ENCODE measurements around the gene NEDD4.
"Not testable (repeated sequence)": the region's sequence is repeated elsewhere in the genome, so short reads cannot be mapped to it uniquely, and the experiment has no call there.

Gene NEDD4

GRCh38 chr15:55952501-55953274, 40.7 kb downstream of the NEDD4 start:
- H3K4me3 Mint-ChIP-seq, H3K9me3 Mint-ChIP-seq, H3K27ac Mint-ChIP-seq, H3K4me1 Mint-ChIP-seq, H3K36me3 Mint-ChIP-seq, H3K27me3 Mint-ChIP-seq: not testable (repeated sequence)

GRCh38 chr15:55944606-55945005, 48.8 kb downstream of the NEDD4 start:
- not testable (repeated sequence) for H3K9me3 Mint-ChIP-seq, H3K27me3 Mint-ChIP-seq, H3K4me1 Mint-ChIP-seq, H3K27ac Mint-ChIP-seq, H3K4me3 Mint-ChIP-seq
- H3K36me3 Mint-ChIP-seq = peaks cover 13% of the 10 kb centered on the region

- Mint-ChIP-seq H3K27me3 (no peaks in the 10 kb centered on the region), H3K4me3 (no peak overlapping the region), H3K4me1 (no peaks in the 10 kb centered on the region), H3K9me3 (peaks cover 19% of the 10 kb centered on the region), H3K27ac (peak overlapping the region; percentile 68), H3K36me3 (peaks cover 20% of the 10 kb centered on the region)
Measured at GRCh38 chr15:55942332-55942731, 51.1 kb downstream of the NEDD4 start.

GRCh38 chr15:55937040-55937439, 56.4 kb downstream of the NEDD4 start:
- H3K27ac Mint-ChIP-seq = no peak overlapping the region
- H3K4me1 Mint-ChIP-seq = peaks cover 3% of the 10 kb centered on the region
- peaks cover 11% of the 10 kb centered on the region for H3K36me3 Mint-ChIP-seq
- H3K9me3 Mint-ChIP-seq = peaks cover 9% of the 10 kb centered on the region
- H3K27me3 Mint-ChIP-seq = no peaks in the 10 kb centered on the region
- no peak overlapping the region for H3K4me3 Mint-ChIP-seq

- Mint-ChIP-seq H3K27me3 (no peaks in the 10 kb centered on the region), H3K4me3 (no peak overlapping the region), H3K4me1 (no peaks in the 10 kb centered on the region), H3K27ac (no peak overlapping the region), H3K36me3 (peaks cover 2% of the 10 kb centered on the region), H3K9me3 (no peaks in the 10 kb centered on the region)
Measured at GRCh38 chr15:55928955-55929354, 64.5 kb downstream of the NEDD4 start.

GRCh38 chr15:55921744-55922143, 71.7 kb downstream of the NEDD4 start:
- H3K9me3 Mint-ChIP-seq = no peaks in the 10 kb centered on the region
- no peaks in the 10 kb centered on the region for H3K36me3 Mint-ChIP-seq
- H3K4me3 Mint-ChIP-seq = no peak overlapping the region
- no peaks in the 10 kb centered on the region for H3K27me3 Mint-ChIP-seq
- H3K4me1 Mint-ChIP-seq = no peaks in the 10 kb centered on the region
- H3K27ac Mint-ChIP-seq = no peak overlapping the region

GRCh38 chr15:55917881-55918296, 75.5 kb downstream of the NEDD4 start:
- H3K36me3 Mint-ChIP-seq = no peaks in the 10 kb centered on the region
- no peaks in the 10 kb centered on the region for H3K9me3 Mint-ChIP-seq
- H3K27me3 Mint-ChIP-seq = no peaks in the 10 kb centered on the region
- H3K27ac Mint-ChIP-seq = no peak overlapping the region
- no peak overlapping the region for H3K4me3 Mint-ChIP-seq
- no peaks in the 10 kb centered on the region for H3K4me1 Mint-ChIP-seq

GRCh38 chr15:55916666-55917409, 76.6 kb downstream of the NEDD4 start:
- peak overlapping the region; percentile 36 for H3K27ac Mint-ChIP-seq
- H3K4me3 Mint-ChIP-seq = no peak overlapping the region
- no peaks in the 10 kb centered on the region for H3K9me3 Mint-ChIP-seq
- no peaks in the 10 kb centered on the region for H3K4me1 Mint-ChIP-seq
- H3K27me3 Mint-ChIP-seq = no peaks in the 10 kb centered on the region
- H3K36me3 Mint-ChIP-seq = no peaks in the 10 kb centered on the region

GRCh38 chr15:55915876-55916567, 77.4 kb downstream of the NEDD4 start:
- Mint-ChIP-seq H3K9me3 (no peaks in the 10 kb centered on the region), H3K4me3 (no peak overlapping the region), H3K27me3 (no peaks in the 10 kb centered on the region), H3K36me3 (no peaks in the 10 kb centered on the region), H3K4me1 (no peaks in the 10 kb centered on the region), H3K27ac (no peak overlapping the region)

- Mint-ChIP-seq H3K4me1 (no peaks in the 10 kb centered on the region), H3K9me3 (no peaks in the 10 kb centered on the region)
Measured at GRCh38 chr15:55915221-55915620, 78.2 kb downstream of the NEDD4 start.

GRCh38 chr15:55914446-55914845, 79.0 kb downstream of the NEDD4 start:
- no peaks in the 10 kb centered on the region for H3K36me3 Mint-ChIP-seq
- H3K9me3 Mint-ChIP-seq = no peaks in the 10 kb centered on the region
- H3K4me3 Mint-ChIP-seq = no peak overlapping the region
- no peaks in the 10 kb centered on the region for H3K27me3 Mint-ChIP-seq
- no peak overlapping the region for H3K27ac Mint-ChIP-seq
- no peaks in the 10 kb centered on the region for H3K4me1 Mint-ChIP-seq

More at GRCh38 chr15:55915221-55915620, 78.2 kb downstream of the NEDD4 start:
- H3K4me3 Mint-ChIP-seq = no peak overlapping the region
- no peak overlapping the region for H3K27ac Mint-ChIP-seq
- H3K36me3 Mint-ChIP-seq = no peaks in the 10 kb centered on the region
- H3K27me3 Mint-ChIP-seq = no peaks in the 10 kb centered on the region

GRCh38 chr15:55912982-55913381, 80.4 kb downstream of the NEDD4 start:
- Mint-ChIP-seq H3K27me3 (no peaks in the 10 kb centered on the region), H3K36me3 (no peaks in the 10 kb centered on the region), H3K9me3 (no peaks in the 10 kb centered on the region), H3K4me3 (no peak overlapping the region), H3K27ac (no peak overlapping the region), H3K4me1 (no peaks in the 10 kb centered on the region)

GRCh38 chr15:55909036-55909811, 84.2 kb downstream of the NEDD4 start:
- Mint-ChIP-seq H3K36me3 (no peaks in the 10 kb centered on the region), H3K4me1 (no peaks in the 10 kb centered on the region), H3K4me3 (no peak overlapping the region), H3K27me3 (no peaks in the 10 kb centered on the region), H3K27ac (no peak overlapping the region), H3K9me3 (no peaks in the 10 kb centered on the region)

- H3K36me3 Mint-ChIP-seq = no peaks in the 10 kb centered on the region
- H3K4me1 Mint-ChIP-seq = no peaks in the 10 kb centered on the region
- H3K27me3 Mint-ChIP-seq = no peaks in the 10 kb centered on the region
- H3K4me3 Mint-ChIP-seq = no peak overlapping the region
- no peaks in the 10 kb centered on the region for H3K9me3 Mint-ChIP-seq
- no peak overlapping the region for H3K27ac Mint-ChIP-seq
Measured at GRCh38 chr15:55907797-55908196, 85.6 kb downstream of the NEDD4 start.

- Mint-ChIP-seq H3K36me3 (no peaks in the 10 kb centered on the region), H3K4me3 (no peak overlapping the region), H3K4me1 (no peaks in the 10 kb centered on the region), H3K27ac (no peak overlapping the region), H3K9me3 (no peaks in the 10 kb centered on the region), H3K27me3 (no peaks in the 10 kb centered on the region)
Measured at GRCh38 chr15:55902981-55903380, 90.4 kb downstream of the NEDD4 start.

Measured in activated naive CD4-positive, alpha-beta T cell treated with anti-CD3 and anti-CD28 coated beads, Interleukin-2, amount 50 U/mL, for 24 hours (primary cell).